NCI-H1417 (cell line): ENCODE measurements around the gene LUC7L3.
A peak's percentile ranks its signal among the peaks of the same experiment; 100 is the strongest.
"Not testable (repeated sequence)": the region's sequence is repeated elsewhere in the genome, so short reads cannot be mapped to it uniquely, and the experiment has no call there.

Experiments used
- DNase-seq, 3 experiments: peaks; one replicate each; lab custom pipeline; 2025; lab: John Stamatoyannopoulos, UW

Gene LUC7L3, protein sequence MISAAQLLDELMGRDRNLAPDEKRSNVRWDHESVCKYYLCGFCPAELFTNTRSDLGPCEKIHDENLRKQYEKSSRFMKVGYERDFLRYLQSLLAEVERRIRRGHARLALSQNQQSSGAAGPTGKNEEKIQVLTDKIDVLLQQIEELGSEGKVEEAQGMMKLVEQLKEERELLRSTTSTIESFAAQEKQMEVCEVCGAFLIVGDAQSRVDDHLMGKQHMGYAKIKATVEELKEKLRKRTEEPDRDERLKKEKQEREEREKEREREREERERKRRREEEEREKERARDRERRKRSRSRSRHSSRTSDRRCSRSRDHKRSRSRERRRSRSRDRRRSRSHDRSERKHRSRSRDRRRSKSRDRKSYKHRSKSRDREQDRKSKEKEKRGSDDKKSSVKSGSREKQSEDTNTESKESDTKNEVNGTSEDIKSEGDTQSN

DNA sequence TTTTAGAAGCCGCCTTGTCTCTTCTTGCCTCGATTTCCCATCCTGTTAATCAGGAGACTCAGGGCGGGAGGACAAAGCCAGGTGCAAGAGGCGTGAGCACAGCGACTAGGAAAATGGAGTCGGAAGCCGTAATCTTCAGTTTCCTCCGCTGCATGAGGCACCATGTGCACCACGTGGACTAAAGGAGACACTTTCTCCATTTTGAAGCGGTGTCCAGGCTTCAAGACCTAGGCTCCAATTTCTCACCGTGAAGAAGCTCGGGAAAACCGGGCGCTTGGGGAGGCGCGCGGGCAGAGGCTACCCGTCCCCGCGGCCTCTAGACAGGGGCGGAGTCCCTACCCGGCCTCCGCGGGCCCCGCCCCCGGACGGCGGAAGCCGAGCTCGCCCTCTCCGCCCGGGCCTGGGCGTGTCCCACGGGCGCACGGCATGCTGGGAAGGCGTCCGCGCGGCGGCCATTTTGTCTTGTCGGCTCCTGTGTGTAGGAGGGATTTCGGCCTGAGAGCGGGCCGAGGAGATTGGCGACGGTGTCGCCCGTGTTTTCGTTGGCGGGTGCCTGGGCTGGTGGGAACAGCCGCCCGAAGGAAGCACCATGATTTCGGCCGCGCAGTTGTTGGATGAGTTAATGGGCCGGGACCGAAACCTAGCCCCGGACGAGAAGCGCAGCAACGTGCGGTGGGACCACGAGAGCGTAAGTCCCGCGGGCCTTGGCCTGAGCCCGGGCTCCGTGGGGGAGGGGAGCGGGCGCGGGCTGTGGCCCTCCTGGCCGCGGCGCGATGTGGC lies at the start of gene LUC7L3:
TSS of gene LUC7L3 (plus strand) at position 460 of the 780 bp plus-strand sequence. CDS start at position 590, 130 bp downstream.
- peak; percentile 95 to 97 (median 97) for DNase-seq

GRCh38 chr17:50672071-50672470 lies 47.3 kb upstream of the LUC7L3 start:
- no peak for DNase-seq

DNA sequence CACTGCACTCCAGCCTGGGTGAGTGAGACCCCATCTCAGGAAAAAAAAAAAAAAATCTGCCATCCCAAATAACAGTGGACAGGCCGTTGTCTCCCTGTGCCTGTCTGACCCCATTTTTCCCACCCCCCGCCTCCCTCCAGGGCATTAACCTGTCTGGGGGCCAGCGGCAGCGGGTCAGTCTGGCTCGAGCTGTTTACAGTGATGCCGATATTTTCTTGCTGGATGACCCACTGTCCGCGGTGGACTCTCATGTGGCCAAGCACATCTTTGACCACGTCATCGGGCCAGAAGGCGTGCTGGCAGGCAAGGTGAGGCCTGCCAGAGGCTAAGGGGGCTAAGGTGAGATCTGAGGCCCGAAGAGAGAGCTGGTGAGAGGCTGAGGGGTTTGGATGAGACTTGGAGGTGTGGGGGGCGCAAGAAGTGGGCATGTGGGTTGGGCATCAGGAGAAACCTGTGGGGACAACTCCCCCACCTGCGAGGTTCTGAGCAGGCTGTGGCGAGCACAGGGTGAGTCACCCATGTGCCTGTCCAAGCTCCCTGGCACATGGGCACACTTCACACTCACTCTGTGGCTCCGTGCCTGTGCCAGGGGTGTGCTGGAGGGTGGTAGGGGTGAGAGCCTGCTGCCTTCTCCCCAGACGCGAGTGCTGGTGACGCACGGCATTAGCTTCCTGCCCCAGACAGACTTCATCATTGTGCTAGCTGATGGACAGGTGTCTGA lies 46.4 kb upstream of the LUC7L3 start:
- no peak for DNase-seq

DNA sequence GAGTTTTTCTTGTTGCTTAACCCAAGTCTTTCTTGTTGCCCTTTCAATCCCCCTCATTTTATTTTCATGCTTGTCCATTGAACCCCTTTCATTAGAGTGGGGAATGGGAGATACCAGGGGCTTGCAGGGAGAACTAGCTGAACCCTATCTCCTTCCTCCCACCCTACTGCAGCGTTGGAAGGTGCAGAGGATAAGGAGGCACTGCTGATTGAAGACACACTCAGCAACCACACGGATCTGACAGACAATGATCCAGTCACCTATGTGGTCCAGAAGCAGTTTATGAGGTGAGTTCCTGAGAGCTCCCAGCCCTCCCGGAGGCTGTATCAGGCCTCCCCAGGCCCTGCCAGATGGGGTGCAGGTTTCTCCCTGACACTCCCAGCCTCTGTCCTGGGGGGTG lies 44.2 kb upstream of the LUC7L3 start:
- DNase-seq = no peak

- DNase-seq = no peak
Observed at GRCh38 chr17:50675627-50676026, 43.8 kb upstream of the LUC7L3 start.

DNA sequence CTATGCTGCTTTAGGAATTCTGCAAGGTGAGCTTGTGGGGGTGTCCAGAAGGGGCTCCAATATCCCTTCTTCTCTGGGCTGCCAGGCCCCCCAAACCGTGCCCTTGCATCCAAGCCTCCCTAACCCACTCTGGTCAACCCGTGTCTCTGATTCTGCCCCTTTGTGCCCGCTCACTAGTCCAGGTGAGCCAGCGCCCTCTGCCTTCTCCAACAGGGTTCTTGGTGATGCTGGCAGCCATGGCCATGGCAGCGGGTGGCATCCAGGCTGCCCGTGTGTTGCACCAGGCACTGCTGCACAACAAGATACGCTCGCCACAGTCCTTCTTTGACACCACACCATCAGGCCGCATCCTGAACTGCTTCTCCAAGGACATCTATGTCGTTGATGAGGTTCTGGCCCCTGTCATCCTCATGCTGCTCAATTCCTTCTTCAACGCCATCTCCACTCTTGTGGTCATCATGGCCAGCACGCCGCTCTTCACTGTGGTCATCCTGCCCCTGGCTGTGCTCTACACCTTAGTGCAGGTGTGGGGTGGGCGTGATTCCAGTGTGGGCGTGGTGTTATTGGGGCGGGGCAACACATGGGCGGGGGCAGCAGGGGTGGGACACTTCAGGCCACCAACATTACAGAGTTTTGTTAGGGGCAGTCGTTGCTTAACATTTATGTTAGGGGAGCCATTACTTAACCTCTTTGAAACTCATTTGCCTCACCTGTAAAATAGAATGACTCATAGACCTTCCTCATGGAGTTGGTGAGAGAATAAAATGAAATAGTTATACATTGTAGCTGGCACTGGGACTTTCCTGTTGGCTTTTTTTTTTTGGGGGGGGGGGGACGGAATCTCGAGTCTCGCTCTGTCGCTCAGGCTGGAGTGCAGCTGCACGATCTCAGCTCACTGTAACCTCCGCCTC lies 43.1 kb upstream of the LUC7L3 start:
- DNase-seq = no peak

DNA sequence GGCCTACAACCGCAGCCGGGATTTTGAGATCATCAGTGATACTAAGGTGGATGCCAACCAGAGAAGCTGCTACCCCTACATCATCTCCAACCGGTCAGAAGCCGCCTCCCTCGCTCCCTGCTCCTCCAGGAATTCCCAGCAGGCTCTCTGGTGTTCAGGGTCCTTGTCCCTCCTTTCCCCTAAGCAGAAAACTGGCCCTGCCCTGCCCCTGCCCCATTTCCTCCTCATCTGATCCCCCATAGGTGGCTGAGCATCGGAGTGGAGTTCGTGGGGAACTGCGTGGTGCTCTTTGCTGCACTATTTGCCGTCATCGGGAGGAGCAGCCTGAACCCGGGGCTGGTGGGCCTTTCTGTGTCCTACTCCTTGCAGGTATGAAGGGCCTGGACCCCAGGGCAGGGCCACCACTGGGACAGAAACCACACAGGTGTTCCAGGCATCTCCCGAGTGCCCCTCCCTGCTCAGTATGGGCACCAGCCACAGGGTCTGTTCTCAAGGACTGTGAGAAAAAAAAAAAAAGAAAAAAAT lies 41.5 kb upstream of the LUC7L3 start:
- DNase-seq = no peak

- DNase-seq = no peak
Observed at GRCh38 chr17:50679008-50679544, 40.3 kb upstream of the LUC7L3 start.

- DNase-seq = no peak
Observed at GRCh38 chr17:50680126-50680525, 39.3 kb upstream of the LUC7L3 start.

- not testable (repeated sequence) for DNase-seq
Observed at GRCh38 chr17:50680543-50681262, 38.7 kb upstream of the LUC7L3 start.

- peak; percentile 34 to 80 (median 46) for DNase-seq
Observed at GRCh38 chr17:50681263-50682200, 37.9 kb upstream of the LUC7L3 start.

DNA sequence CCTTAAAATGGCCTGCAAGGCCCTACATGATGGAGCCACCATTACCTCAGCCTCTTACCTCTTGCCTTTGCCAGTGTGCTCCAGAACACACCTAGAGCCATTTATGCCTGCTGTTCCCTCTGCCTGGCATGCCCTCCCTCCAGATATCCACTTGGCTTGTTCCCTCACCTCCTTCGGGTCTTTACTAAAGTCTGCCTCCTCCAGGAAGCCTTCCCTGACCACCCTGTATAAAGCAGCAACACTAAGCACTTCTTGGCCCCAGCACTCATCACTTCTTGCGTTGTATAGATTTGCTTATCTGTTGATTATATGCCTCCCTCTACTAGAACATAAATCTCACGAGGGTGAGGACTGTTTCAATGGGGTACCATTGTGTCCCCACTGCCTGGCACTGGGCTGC lies 37.0 kb upstream of the LUC7L3 start:
- no peak for DNase-seq

DNA sequence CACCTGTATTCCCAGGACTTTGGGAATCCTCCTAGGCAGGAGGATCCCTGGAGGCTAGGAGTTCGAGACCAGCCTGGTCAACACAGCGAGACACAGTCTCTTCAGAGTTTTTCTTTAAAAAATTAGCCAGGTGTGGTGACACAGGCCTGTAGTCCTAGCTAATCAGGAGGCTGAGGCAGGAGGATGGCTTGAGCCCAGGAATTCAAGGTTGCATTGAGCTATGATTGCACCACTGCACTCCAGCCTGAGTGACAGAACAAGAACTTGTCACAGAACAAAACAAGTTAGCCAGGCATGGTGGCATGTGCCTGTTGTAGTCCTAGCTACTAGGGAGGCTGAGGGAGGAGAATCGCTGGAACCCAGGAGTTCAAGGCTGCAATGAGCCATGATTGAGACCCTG lies 36.5 kb upstream of the LUC7L3 start:
- no peak for DNase-seq

DNA sequence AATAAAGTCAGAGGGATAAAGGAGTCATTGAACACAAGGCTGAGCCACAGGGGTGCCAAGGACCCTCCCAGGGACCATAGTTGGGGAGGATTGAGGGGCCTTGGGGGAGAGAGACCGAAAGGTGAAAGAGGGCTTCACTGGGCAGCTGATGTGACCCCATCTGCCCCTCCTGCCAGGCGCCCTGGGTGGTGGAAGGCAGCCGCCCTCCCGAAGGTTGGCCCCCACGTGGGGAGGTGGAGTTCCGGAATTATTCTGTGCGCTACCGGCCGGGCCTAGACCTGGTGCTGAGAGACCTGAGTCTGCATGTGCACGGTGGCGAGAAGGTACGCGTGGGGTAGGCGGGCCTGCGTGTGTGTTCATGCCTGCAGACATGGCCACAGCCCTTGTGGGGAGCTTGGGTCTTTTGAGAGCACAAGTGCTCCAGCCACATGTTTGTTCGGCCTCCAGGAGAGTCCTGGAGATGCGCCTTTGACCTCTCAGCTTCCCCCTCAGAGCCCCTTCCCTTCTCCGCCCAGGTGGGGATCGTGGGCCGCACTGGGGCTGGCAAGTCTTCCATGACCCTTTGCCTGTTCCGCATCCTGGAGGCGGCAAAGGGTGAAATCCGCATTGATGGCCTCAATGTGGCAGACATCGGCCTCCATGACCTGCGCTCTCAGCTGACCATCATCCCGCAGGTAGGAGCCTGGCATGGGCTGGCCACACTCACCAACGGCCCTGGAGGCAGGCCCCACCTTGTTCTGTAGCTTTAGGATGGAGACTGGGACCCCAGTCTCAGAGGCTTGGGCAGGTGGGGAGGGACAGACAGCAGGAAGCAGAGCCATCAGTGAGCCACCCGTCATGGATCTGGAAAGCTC lies 35.7 kb upstream of the LUC7L3 start:
- DNase-seq = no peak

DNA sequence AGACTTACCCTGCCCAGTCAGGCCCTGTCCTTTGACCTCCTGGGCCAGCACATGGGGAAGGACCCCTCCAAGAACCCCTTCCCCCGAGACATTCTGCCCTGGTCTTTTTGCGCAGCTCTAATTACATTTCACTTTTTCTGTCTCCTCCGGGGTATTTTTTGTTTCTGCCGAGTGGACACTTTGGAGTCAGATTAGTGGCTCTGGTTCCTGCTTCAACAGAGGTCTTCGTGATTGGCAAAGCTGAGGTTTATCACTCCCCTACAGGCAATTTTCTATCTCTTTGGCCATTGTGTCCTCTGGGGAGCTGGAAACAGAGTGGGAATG lies 35.2 kb upstream of the LUC7L3 start:
- no peak for DNase-seq

GRCh38 chr17:50684612-50685333 lies 34.6 kb upstream of the LUC7L3 start:
- DNase-seq = no peak

DNA sequence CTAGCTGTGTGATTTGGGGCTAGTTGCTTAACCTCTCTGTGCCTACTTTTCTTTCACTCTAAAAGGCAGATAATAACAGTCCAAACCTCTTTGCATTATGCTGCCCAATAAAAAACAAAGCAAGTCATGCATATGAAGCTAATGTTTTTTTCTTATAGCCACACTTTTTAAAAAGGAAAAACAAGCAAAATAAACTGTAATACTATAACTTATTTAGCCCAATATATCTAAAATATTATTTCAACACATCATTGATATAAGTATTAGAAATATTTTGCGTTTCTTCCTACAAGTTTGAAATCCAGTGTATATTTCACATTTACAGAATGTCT lies 34.1 kb upstream of the LUC7L3 start:
- no peak for DNase-seq
